GM04504 (cell line): ENCODE data around the gene COL5A3.

ENCODE experiments used
- DNase-seq: peaks from one replicate; pipeline ENCODE4 v3.0.0-alpha.2; 2012; ENCODE audit warnings: low read depth

COL5A3 gene

GRCh38 chr19:10010939-10011338, 635 bp upstream of the COL5A3 start:
- no peak for DNase-seq

DNA sequence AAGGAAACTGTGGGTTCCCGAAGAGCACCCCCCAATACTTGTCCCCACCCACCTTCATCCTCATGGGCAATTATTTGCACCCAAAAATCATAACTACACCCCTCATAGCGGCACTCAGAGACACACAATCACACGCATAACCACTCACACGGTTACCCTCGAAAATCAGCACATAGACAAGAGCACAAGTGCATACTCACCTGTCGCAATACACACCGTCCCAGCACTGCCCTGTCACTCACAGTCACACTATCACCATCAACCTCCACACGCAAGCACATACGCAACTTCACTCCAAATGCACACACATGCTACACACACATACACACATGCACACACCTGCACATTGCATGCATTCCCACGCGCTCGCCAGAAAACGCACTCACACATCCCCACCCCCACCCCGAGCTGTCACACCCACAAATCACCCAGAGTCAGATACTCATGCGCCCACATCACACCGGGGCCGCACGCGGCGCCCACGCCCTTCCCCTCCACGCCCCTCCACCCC, 535 bp downstream of the COL5A3 start:
- DNase-seq: no peak

DNA sequence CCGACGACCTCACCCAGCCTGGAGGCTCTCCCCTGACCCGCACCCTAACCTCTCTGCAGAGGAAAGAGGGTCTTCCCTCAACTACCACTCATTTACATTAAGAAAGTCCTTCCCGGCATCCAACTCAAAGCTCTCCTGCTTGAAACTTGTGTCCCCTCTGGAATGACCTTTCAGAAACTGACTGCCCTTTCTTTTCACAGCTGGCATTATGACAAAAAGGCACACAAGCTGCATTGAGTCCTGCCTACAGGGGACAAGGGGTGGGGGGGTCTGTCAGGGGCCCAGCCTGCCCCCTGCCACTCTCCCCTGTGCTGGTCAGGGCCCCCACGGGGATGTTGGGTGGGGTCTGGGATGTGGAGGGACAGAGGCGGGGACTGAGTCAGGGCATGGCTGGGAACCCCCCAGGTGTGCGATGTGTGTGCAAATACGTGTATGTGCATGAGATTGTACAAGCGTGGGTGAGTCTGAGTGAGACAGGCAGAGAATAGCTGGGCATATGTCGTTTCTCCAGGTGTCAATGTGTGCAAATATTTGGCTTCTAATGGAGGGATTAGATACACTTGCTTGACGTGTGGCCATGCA, 2.0 kb downstream of the COL5A3 start:
- DNase-seq: no peak

- peak; percentile 83 for DNase-seq
Observed at GRCh38 chr19:10007371-10008183, 2.7 kb downstream of the COL5A3 start.

GRCh38 chr19:10006752-10007323, 3.5 kb downstream of the COL5A3 start:
- no peak for DNase-seq

GRCh38 chr19:10006335-10006708, 4.0 kb downstream of the COL5A3 start:
- DNase-seq: peak; percentile 50

- DNase-seq: no peak
Observed at GRCh38 chr19:10005632-10006334, 4.5 kb downstream of the COL5A3 start.

GRCh38 chr19:10004617-10005016, 5.7 kb downstream of the COL5A3 start:
- no peak for DNase-seq

GRCh38 chr19:10003271-10003670, 7.0 kb downstream of the COL5A3 start:
- DNase-seq: no peak

DNA sequence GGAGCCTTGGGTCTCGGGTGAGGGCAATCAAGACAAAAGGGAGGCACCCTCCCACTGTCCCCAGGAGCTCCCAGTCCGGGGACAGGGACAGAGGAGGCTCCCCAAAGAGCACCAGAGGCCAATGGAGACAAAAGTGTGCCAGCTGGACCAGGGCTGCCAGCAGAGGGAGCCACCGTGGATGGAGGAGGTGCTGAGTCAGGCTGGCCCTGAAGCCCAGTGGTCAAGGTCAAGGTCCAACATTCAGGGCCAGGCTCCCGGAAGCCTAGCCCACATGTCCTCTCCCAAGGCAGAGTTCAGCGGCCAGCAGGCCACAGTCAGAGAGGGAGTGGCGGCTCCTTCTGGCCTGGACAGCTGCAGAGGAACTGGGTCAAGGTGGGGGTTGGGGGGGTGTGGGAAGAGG, 8.4 kb downstream of the COL5A3 start:
- peak; percentile 11 for DNase-seq

- peak; percentile 54 for DNase-seq
Observed at GRCh38 chr19:10000171-10000826, 10.0 kb downstream of the COL5A3 start.

DNA sequence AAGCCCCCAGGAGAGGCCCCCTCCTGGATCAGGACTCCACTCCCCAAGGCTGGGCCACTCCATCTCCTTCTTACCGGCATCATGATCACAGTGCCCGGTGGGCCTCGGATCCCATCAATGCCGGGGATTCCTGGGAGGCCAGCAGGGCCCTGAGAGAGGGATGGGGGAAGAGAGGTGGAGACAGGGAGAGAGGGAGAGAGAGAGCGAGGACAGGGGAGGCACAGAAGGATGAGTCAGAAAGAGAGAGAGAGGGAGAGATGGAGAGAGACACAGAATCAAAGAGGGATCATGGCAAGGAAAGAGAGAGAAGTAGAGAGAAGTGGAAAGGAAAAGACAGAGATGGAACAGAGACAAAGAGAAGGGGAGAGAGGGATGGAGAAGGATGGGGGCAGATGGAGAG, 13.8 kb downstream of the COL5A3 start:
- DNase-seq: no peak

DNA sequence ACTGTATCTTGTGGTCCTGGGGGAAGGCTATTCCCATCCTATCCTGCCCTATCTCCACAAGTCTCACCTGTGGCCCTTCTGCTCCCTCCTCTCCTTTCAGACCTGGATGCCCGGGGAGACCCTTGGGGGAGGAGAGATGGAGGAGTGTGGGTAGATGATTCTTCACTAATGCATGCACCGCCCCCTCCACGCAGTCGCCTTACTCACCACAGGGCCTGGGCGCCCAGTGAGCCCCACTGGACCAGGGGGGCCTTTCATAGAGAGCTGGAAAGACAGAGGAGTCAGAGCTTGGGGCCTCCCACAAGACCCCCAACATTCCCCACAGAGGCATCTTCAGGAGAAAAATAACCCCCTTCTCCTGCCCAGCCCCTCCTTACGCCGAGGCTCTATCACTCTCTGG, 14.3 kb downstream of the COL5A3 start:
- no peak for DNase-seq

DNA sequence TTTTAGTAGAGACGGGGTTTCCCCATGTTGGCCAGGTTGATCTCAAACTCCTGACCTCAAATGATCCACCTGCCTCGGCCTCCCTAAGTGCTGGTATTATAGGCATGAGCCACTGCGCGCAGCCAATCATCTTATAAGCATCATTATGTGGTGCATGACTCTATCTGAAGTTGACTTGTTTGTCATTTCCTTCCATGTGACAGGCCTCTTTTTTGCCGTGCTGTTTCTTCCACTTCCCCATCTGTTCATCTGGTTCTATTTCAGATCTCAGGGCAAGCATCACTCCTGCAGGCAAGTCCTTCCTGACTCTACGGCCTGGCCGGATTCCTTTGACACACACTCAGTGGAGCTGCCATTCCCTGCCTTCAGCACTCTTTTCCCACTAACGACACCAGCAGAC, 15.2 kb downstream of the COL5A3 start:
- DNase-seq: no peak

- DNase-seq: no peak
Observed at GRCh38 chr19:9991425-9992191, 18.7 kb downstream of the COL5A3 start.

DNA sequence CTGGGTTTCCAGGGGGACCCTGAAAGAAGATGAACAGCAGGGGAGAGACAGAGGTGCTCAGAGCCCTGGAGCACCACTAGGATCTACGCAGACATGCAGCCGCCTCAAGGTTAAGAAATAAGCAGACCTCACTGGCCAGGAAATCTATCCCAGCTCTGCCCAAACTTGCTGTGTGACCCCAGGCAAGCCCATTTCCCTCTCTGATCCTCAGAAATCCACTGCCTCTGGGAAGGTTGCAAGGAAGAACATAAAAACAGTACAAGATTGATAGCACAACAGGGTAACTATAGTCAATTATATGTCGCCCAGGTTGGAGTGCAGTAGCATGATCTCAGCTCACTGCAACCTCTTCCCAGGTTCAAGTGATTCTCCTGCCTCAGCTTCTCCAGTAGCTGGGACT, 20.8 kb downstream of the COL5A3 start:
- DNase-seq: no peak

DNA sequence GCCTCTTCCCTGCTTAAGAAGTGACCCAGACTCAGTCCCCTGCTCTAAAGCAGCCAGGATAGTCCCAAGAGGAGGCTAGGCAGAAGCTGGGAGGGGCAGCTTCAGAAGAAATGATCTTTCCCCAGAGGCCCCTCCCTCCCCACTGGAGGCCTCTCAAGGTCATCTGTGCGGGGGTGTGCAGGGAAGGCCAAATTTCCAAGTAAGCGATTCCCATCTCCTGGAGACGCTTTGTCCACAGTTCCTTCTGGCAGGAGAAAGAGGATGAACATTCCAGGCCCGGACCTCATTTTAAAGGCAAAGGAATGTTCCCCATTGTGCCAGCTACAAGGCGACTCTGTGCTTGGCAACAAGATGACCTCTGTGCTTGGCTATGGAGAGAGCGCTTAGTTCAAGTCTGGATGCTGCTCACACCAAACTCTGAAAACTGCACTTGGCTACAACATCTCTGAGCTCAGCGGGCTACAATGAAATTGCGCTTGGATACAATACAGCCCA, 23.5 kb downstream of the COL5A3 start:
- peak; percentile 53 for DNase-seq

GRCh38 chr19:9981406-9982260, 28.7 kb downstream of the COL5A3 start:
- no peak for DNase-seq

- DNase-seq: no peak
Observed at GRCh38 chr19:9972103-9972502, 38.2 kb downstream of the COL5A3 start.
